DND-41 (cell line): ENCODE measurements around the gene SPATA3.

Experiments used
- ATAC-seq: fragments of 200-7000 bp; cut with Tn5 transposase; 3 replicates; pipeline ENCODE4 v1.9.1; 2021; ENCODE audit warnings: low read depth; ENCODE audit not compliant: insufficient read depth
- DNase-seq: peaks from one replicate; pipeline ENCODE4 v3.0.0-alpha.2; 2020
- H2AFZ ChIP-seq: 2 replicates; pipeline ENCODE4 v1.6.0; 2012; ENCODE audit warnings: low read depth, low read length
- H3K27ac ChIP-seq: 2 replicates; pipeline ENCODE4 v1.5.1; 2012; ENCODE audit warnings: low read length, inconsistent platforms
- H3K27me3 ChIP-seq: fragments of 200-600 bp; sonication (generic); 2 replicates; pipeline ENCODE4 v1.6.0; 2012; ENCODE audit warnings: low read length, mild to moderate bottlenecking, inconsistent platforms; ENCODE audit not compliant: insufficient read depth, poor library complexity
- H3K36me3 ChIP-seq: 2 replicates; pipeline ENCODE4 v1.5.1; 2012; ENCODE audit warnings: low read length, inconsistent platforms; ENCODE audit not compliant: insufficient read depth
- H3K4me1 ChIP-seq: 2 replicates; pipeline ENCODE4 v1.5.1; 2012; ENCODE audit warnings: mild to moderate bottlenecking, low read length; ENCODE audit not compliant: insufficient read depth
- H3K4me2 ChIP-seq: 2 replicates; pipeline ENCODE4 v1.6.0; 2012; ENCODE audit warnings: mild to moderate bottlenecking, moderate library complexity, low read length, inconsistent platforms; ENCODE audit not compliant: insufficient read depth
- H3K4me3 ChIP-seq, 2 experiments: fragments of 200-600 bp in 1 of 2; shearing (Covaris generic) in 1 of 2; 2 replicates each; pipeline ENCODE4 v1.5.1; 2012 to 2016; ENCODE audit warnings: inconsistent platforms in 2 of 2, low read length in 2 of 2, mild to moderate bottlenecking in 2 of 2, low read depth in 1 of 2, moderate library complexity in 1 of 2
- H3K79me2 ChIP-seq: 2 replicates; pipeline ENCODE4 v1.6.0; 2012; ENCODE audit warnings: low read length, inconsistent platforms; ENCODE audit not compliant: insufficient read depth
- H3K9ac ChIP-seq: 2 replicates; pipeline ENCODE4 v1.6.0; 2012; ENCODE audit warnings: low read depth, mild to moderate bottlenecking, inconsistent platforms, low read length, moderate library complexity
- H3K9me3 ChIP-seq: 2 replicates; pipeline ENCODE4 v1.5.1; 2012; ENCODE audit warnings: low read length, moderate library complexity, mild to moderate bottlenecking, inconsistent platforms; ENCODE audit not compliant: insufficient read depth, severe bottlenecking
- H4K20me1 ChIP-seq: 2 replicates; pipeline ENCODE4 v1.6.0; 2012; ENCODE audit warnings: low read length; ENCODE audit not compliant: insufficient read depth
- EZH2 ChIP-seq: IDR thresholded peaks from 3 replicates; pipeline ENCODE4 v1.6.1; 2012; ENCODE audit warnings: borderline replicate concordance, low read depth, mild to moderate bottlenecking, moderate library complexity, low read length, inconsistent platforms; ENCODE audit not compliant: severe bottlenecking
- TF ChIP-seq, protein P1 (sequence below): IDR thresholded peaks from 2 replicates; pipeline ENCODE4 v1.5.1; 2012; ENCODE audit warnings: borderline replicate concordance, low read length, moderate library complexity, mild to moderate bottlenecking; ENCODE audit not compliant: poor library complexity, severe bottlenecking; ENCODE audit errors: extremely low read depth

SPATA3 gene

DNA sequence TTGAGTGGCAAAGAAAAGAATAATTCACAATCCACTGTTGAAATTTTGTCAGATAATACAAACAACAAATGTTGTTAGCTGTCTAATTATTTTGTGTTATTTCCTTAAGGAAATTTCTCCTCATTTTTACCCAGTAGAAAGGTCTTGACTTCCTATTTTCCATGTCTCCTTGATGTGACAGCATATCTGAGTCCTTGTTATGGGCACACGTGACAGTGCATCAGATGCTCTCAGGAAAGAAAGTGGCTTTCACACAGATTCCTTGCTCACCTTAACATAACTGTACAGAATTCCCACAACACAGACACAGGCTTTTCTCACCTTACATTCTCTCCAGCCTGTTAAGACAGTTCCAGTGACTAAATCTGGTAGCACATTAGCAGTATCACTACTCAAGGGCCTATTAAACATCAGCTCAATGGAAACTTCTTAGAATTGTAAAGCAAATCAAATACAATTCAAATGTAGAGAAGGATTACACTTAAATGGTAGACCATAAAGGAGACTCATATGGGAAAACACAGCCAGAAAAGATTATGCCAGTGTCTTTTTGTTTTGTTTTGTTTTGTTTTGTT lies 40.7 kb upstream of the SPATA3 start:
- Histone ChIP-seq H3K79me2 (no peaks in the 10 kb centered on the region), H3K4me3 (no peak overlapping the region), H2AFZ (no peak overlapping the region), H3K4me2 (no peak overlapping the region), H3K36me3 (no peaks in the 10 kb centered on the region), H3K27me3 (peaks cover 19% of the 10 kb centered on the region), H4K20me1 (no peaks in the 10 kb centered on the region), H3K4me1 (no peaks in the 10 kb centered on the region), H3K27ac (no peak overlapping the region), H3K9ac (no peak overlapping the region), H3K9me3 (no peaks in the 10 kb centered on the region)
- no peak for TF ChIP-seq EZH2
- TF ChIP-seq, protein P1, sequence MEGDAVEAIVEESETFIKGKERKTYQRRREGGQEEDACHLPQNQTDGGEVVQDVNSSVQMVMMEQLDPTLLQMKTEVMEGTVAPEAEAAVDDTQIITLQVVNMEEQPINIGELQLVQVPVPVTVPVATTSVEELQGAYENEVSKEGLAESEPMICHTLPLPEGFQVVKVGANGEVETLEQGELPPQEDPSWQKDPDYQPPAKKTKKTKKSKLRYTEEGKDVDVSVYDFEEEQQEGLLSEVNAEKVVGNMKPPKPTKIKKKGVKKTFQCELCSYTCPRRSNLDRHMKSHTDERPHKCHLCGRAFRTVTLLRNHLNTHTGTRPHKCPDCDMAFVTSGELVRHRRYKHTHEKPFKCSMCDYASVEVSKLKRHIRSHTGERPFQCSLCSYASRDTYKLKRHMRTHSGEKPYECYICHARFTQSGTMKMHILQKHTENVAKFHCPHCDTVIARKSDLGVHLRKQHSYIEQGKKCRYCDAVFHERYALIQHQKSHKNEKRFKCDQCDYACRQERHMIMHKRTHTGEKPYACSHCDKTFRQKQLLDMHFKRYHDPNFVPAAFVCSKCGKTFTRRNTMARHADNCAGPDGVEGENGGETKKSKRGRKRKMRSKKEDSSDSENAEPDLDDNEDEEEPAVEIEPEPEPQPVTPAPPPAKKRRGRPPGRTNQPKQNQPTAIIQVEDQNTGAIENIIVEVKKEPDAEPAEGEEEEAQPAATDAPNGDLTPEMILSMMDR: no peak
- DNase-seq (no peak), ATAC-seq (no peak)

DNA sequence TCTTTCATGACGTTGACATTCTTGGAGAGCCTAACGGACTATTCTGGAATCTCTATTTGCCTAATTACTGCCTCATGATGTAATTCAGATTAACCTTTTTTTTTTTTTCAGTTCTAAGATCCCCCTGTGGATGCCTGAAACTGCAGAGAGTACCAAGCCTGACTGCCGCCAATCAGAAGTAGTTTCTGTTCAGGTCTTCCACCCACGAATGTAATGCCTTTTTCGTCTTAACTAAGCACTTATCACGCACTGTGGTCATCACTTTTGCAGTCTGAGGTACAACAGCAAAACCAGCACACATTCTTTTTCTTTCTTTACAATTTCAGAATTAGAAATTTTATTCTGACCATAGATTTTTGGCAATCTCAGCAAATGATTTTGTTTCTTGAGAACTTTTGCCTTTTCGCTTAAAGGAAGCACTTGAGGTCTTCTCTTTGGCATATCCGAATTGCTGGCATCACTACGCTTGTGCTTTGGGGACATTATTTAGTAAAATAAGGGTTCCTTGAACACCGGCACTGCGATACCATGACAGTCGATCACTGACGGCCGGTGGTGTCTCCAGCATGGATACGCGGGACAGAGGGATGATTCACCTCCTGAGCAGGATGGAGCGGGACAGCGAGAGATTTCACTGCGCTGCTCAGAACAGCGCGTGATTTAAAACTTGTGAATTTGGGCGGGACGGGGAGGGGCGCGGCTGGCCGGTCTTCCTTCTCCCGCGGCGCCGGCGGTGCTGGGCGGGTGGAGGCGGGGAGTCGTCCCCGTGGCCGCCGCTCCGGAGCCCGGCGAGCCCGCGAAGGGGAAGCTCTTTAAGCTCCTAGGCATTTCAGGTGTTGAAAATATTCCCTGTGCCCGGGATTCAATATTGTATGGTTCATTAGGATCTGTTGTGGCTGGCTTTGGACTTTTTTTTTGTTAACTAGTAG lies 38.8 kb upstream of the SPATA3 start:
- Histone ChIP-seq H3K79me2 (no peaks in the 10 kb centered on the region), H3K9me3 (no peaks in the 10 kb centered on the region), H3K27ac (no peak overlapping the region), H2AFZ (no peak overlapping the region), H3K4me2 (no peak overlapping the region), H3K4me3 (no peak overlapping the region), H3K27me3 (peaks cover 28% of the 10 kb centered on the region), H4K20me1 (no peaks in the 10 kb centered on the region), H3K4me1 (no peaks in the 10 kb centered on the region), H3K9ac (no peak overlapping the region), H3K36me3 (no peaks in the 10 kb centered on the region)
- ATAC-seq: no peak
- TF ChIP-seq EZH2: no peak
- TF ChIP-seq, protein P1: no peak
- DNase-seq: no peak

DNA sequence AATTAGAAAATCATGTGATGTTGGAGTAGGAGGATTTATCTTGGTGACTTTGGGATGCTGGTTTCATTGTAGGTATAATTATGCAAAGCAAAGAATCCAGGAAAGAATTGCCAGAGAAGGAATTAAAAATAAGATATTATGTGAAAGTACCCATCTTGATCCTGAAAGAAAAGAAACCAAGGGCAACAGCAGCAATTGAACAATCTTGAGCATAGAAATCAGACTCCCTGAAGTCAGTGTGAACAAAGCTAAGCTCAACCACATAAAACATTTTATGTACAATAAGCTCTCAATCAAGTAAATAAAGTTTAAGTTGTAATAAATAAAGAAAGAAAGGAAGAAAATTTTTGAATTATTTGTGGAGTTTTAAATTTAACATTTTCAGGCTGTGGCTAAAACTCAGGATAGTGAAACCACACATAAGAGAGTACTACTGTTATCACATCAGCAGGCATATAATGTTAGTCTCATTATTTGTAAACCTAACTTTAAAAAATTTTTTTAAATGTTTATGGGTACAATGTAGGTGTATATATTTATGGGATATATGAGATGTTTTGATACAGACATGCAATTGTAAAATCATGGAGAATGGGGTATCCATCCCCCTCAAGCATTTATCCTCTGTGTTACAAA lies 38.0 kb upstream of the SPATA3 start:
- Histone ChIP-seq H3K9ac (no peak overlapping the region), H3K4me1 (no peaks in the 10 kb centered on the region), H3K79me2 (no peaks in the 10 kb centered on the region), H3K4me3 (no peak overlapping the region), H3K36me3 (no peaks in the 10 kb centered on the region), H3K9me3 (no peaks in the 10 kb centered on the region), H3K27ac (no peak overlapping the region), H2AFZ (no peak overlapping the region), H3K27me3 (peaks cover 28% of the 10 kb centered on the region), H4K20me1 (no peaks in the 10 kb centered on the region), H3K4me2 (no peak overlapping the region)
- no peak for DNase-seq
- ATAC-seq: no peak
- no peak for TF ChIP-seq EZH2
- TF ChIP-seq, protein P1: no peak
